Natural killer cell (primary cell): ENCODE data around the gene SULT4A1. TPM values are rescaled to one million over a fixed set of nuclear protein-coding genes. Genes with fewer than 3 reads are reported as not detected.

Source experiments
- ATAC-seq, 3 donors: fragments of 150-1000 bp in 2 of 3; fragments of 200-7000 bp in 1 of 3; cut with Tn5 transposase; 1 replicate in 1 of 3; 2 replicates in 2 of 3; pipeline ENCODE4 v1.10.0; 2021; ENCODE audit warnings: mild to moderate bottlenecking in 2 of 3, moderate library complexity in 2 of 3
- DNase-seq, 2 donors: peaks; one replicate each; pipeline versions ENCODE4 v3.0.0 to v3.0.0-alpha.2; 2013 to 2021; ENCODE audit warnings: mixed read lengths in 1 of 2
- H3K27ac ChIP-seq: one replicate; pipeline ENCODE4 v1.5.1; 2013; ENCODE audit warnings: mild to moderate bottlenecking, low read length
- H3K27me3 ChIP-seq: one replicate; pipeline ENCODE4 v1.6.1; 2013; ENCODE audit warnings: low read length; ENCODE audit not compliant: control insufficient read depth, insufficient read depth
- H3K36me3 ChIP-seq: one replicate; pipeline ENCODE4 v1.6.1; 2013; ENCODE audit warnings: low read length; ENCODE audit not compliant: control insufficient read depth, insufficient read depth
- H3K4me1 ChIP-seq: one replicate; pipeline ENCODE4 v1.6.1; 2013; ENCODE audit warnings: low read length; ENCODE audit not compliant: control insufficient read depth, insufficient read depth
- H3K4me3 ChIP-seq: one replicate; pipeline ENCODE4 v1.5.1; 2013; ENCODE audit warnings: low read length
- H3K9me3 ChIP-seq: one replicate; pipeline ENCODE4 v1.6.1; 2013; ENCODE audit warnings: low read length; ENCODE audit not compliant: control insufficient read depth, insufficient read depth
- H3K27ac Mint-ChIP-seq, 2 donors: one replicate each; pipeline ENCODE4 v1.8.0; 2022; ENCODE audit warnings: mild to moderate bottlenecking in 2 of 2, mixed read lengths in 2 of 2, moderate library complexity in 1 of 2
- H3K27me3 Mint-ChIP-seq, 2 donors: one replicate each; pipeline ENCODE4 v1.8.0; 2022; ENCODE audit warnings: low read depth in 2 of 2, mixed read lengths in 2 of 2
- H3K36me3 Mint-ChIP-seq: one replicate; pipeline ENCODE4 v1.8.0; 2022; ENCODE audit warnings: mixed read lengths
- H3K4me1 Mint-ChIP-seq, 2 donors: one replicate each; pipeline ENCODE4 v1.8.0; 2022; ENCODE audit warnings: mixed read lengths in 2 of 2
- H3K4me3 Mint-ChIP-seq: one replicate; pipeline ENCODE4 v1.8.0; 2022; ENCODE audit warnings: mild to moderate bottlenecking, moderate library complexity, mixed read lengths
- H3K9me3 Mint-ChIP-seq, 2 donors: one replicate each; pipeline ENCODE4 v1.8.0; 2022; ENCODE audit warnings: mixed read lengths in 2 of 2
- WGBS: methylation state at CpG from one replicate; pipeline ENCODE4 v1.1.7; 2013; ENCODE audit warnings: missing lambda C conversion rate; ENCODE audit not compliant: insufficient coverage; 5-methylcytosine and 5-hydroxymethylcytosine counted together
- intact Hi-C: fragments of 100-400 bp; cut with micrococcal nuclease; formaldehyde crosslinking; loops from one replicate; pipeline ENCODE4 v1.14.2; 2022
- total RNA-seq, 4 donors: library from RNA; stranded (reverse); fragments of 120-200 nt in 1 of 4; gene quantifications; one replicate each; pipeline versions ENCODE4 v1.2.3 to v1.2.4, GENCODE V29; 2013 to 2022
- TF ChIP-seq, protein P1 (sequence below): fragments of 200-600 bp; IDR thresholded peaks from one replicate; pipeline ENCODE4 v1.8.0; 2022; ENCODE audit warnings: antibody characterized with exemption

The SULT4A1 gene
- total RNA-seq, 3 donors from 2014 or later (not counting 1 experiment from before 2014, with no cell fraction given): not detected

GRCh38 chr22:43855431-43855830, 6.9 kb downstream of the SULT4A1 start:
- WGBS: 91% methylated on average over 4 of the region's 4 CpGs
- DNase-seq (no peak), ATAC-seq (no peak)
- no peaks in the 10 kb centered on the region for H3K4me1 ChIP-seq
- no peak overlapping the region for H3K4me3 ChIP-seq
- H3K36me3 ChIP-seq: no peaks in the 10 kb centered on the region
- TF ChIP-seq, protein P1, sequence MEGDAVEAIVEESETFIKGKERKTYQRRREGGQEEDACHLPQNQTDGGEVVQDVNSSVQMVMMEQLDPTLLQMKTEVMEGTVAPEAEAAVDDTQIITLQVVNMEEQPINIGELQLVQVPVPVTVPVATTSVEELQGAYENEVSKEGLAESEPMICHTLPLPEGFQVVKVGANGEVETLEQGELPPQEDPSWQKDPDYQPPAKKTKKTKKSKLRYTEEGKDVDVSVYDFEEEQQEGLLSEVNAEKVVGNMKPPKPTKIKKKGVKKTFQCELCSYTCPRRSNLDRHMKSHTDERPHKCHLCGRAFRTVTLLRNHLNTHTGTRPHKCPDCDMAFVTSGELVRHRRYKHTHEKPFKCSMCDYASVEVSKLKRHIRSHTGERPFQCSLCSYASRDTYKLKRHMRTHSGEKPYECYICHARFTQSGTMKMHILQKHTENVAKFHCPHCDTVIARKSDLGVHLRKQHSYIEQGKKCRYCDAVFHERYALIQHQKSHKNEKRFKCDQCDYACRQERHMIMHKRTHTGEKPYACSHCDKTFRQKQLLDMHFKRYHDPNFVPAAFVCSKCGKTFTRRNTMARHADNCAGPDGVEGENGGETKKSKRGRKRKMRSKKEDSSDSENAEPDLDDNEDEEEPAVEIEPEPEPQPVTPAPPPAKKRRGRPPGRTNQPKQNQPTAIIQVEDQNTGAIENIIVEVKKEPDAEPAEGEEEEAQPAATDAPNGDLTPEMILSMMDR: no peak
- intact Hi-C loops: no loop called here
- no peak overlapping the region for H3K27ac ChIP-seq
- H3K27ac Mint-ChIP-seq: no peak overlapping the region
- H3K4me1 Mint-ChIP-seq: no peaks in the 10 kb centered on the region
- H3K27me3 Mint-ChIP-seq: peaks cover 22 to 32% of the 10 kb centered on the region in 2 donors
- H3K36me3 Mint-ChIP-seq: no peaks in the 10 kb centered on the region
- H3K9me3 Mint-ChIP-seq: no peaks in the 10 kb centered on the region
- H3K27me3 ChIP-seq: no peaks in the 10 kb centered on the region
- no peak overlapping the region for H3K4me3 Mint-ChIP-seq
- no peaks in the 10 kb centered on the region for H3K9me3 ChIP-seq

DNA sequence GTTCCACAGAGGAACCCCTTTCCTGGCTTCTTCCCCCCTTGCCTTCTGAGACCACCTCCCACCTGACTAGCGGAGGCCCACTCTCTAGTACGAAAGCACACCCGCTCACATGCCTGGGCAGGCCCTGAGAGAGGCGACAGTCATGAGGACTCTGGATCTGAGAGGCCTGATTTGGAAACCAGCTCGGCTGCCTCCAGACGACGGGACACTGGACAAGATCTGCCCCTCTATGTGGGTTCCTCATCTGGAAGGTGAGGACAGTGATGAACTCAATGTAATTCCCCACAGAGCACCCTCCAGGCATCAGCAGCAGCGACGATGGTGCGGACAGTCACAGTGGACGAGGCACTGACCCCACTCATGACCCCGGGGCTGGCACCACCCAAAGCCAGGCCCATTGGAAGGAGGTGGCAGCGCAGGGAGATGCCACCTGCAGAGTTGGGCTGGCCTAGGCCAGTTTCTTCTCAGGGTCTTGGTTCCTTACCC, 7.5 kb downstream of the SULT4A1 start:
- H3K9me3 Mint-ChIP-seq: no peaks in the 10 kb centered on the region
- Histone ChIP-seq H3K9me3 (no peaks in the 10 kb centered on the region), H3K36me3 (no peaks in the 10 kb centered on the region), H3K27me3 (no peaks in the 10 kb centered on the region), H3K4me1 (no peaks in the 10 kb centered on the region), H3K4me3 (no peak overlapping the region), H3K27ac (no peak overlapping the region)
- no peak overlapping the region for H3K27ac Mint-ChIP-seq
- ATAC-seq (no peak), DNase-seq (no peak)
- 94% methylated on average over 13 of the region's 13 CpGs for WGBS
- peaks cover 16 to 32% of the 10 kb centered on the region in 2 donors for H3K27me3 Mint-ChIP-seq
- intact Hi-C loops: no loop called here
- no peaks in the 10 kb centered on the region for H3K36me3 Mint-ChIP-seq
- TF ChIP-seq, protein P1: no peak
- H3K4me3 Mint-ChIP-seq: no peak overlapping the region
- H3K4me1 Mint-ChIP-seq: no peaks in the 10 kb centered on the region

- Histone ChIP-seq H3K27ac (no peak overlapping the region), H3K27me3 (no peaks in the 10 kb centered on the region), H3K9me3 (no peaks in the 10 kb centered on the region), H3K36me3 (no peaks in the 10 kb centered on the region), H3K4me1 (no peaks in the 10 kb centered on the region), H3K4me3 (no peak overlapping the region)
- Mint-ChIP-seq H3K9me3 (no peaks in the 10 kb centered on the region), H3K36me3 (no peaks in the 10 kb centered on the region), H3K27me3 (peaks cover 15 to 30% of the 10 kb centered on the region in 2 donors), H3K27ac (no peak overlapping the region), H3K4me1 (no peaks in the 10 kb centered on the region), H3K4me3 (no peak overlapping the region)
- intact Hi-C loops: no loop called here
- TF ChIP-seq, protein P1: no peak
- DNase-seq (no peak), ATAC-seq (no peak)
- WGBS: 79% methylated on average over 14 of the region's 14 CpGs
Observed at GRCh38 chr22:43854121-43854785, 8.1 kb downstream of the SULT4A1 start.
